ENCODE data around the gene NKX6-2.

Gene NKX6-2

GRCh38 chr10:132810807-132811700 lies 25.1 kb upstream of the NKX6-2 start:
- Histone ChIP-seq H3K4me2 (no peak overlapping the region), H3K27me3 (ENCODE audit: insufficient read depth, low read depth) (peaks cover 39% of the 10 kb centered on the region), H3K9ac (no peak overlapping the region), H3K27ac (no peak overlapping the region), H3K36me3 (ENCODE audit: insufficient read depth) (no peaks in the 10 kb centered on the region), H2AFZ (ENCODE audit: low read depth) (no peak overlapping the region), H3K4me1 (ENCODE audit: low read depth, poor library complexity, severe bottlenecking) (no peaks in the 10 kb centered on the region), H4K20me1 (ENCODE audit: insufficient read depth) (no peaks in the 10 kb centered on the region), H3K79me2 (ENCODE audit: insufficient read depth, low read depth) (no peaks in the 10 kb centered on the region), H3K4me3 (IDR thresholded peaks at IDR 0.05; ENCODE audit: insufficient read depth, low read depth, low read length) (no peak overlapping the region)
- TF ChIP-seq CTCF (conservative IDR thresholded peaks at IDR 0.05; ENCODE audit: low read depth, low read length) = no peak

GRCh38 chr10:132810141-132810806 lies 24.3 kb upstream of the NKX6-2 start:
- no peaks in the 10 kb centered on the region for H3K36me3 ChIP-seq (ENCODE audit: insufficient read depth)
- no peak overlapping the region for H3K4me2 ChIP-seq
- H4K20me1 ChIP-seq (ENCODE audit: insufficient read depth) = no peaks in the 10 kb centered on the region
- no peak overlapping the region for H2AFZ ChIP-seq (ENCODE audit: low read depth)
- no peaks in the 10 kb centered on the region for H3K79me2 ChIP-seq (ENCODE audit: insufficient read depth, low read depth)
- no peaks in the 10 kb centered on the region for H3K4me1 ChIP-seq (ENCODE audit: low read depth, poor library complexity, severe bottlenecking)
- peaks cover 34% of the 10 kb centered on the region for H3K27me3 ChIP-seq (ENCODE audit: insufficient read depth, low read depth)
- no peak overlapping the region for H3K27ac ChIP-seq
- no peak for TF ChIP-seq CTCF (conservative IDR thresholded peaks at IDR 0.05; ENCODE audit: low read depth, low read length)
- H3K9ac ChIP-seq = no peak overlapping the region
- no peak overlapping the region for H3K4me3 ChIP-seq (IDR thresholded peaks at IDR 0.05; ENCODE audit: insufficient read depth, low read depth, low read length)

GRCh38 chr10:132809232-132810140 lies 23.5 kb upstream of the NKX6-2 start:
- Histone ChIP-seq H4K20me1 (ENCODE audit: insufficient read depth) (no peaks in the 10 kb centered on the region), H3K4me3 (IDR thresholded peaks at IDR 0.05; ENCODE audit: insufficient read depth, low read depth, low read length) (no peak overlapping the region), H3K4me1 (ENCODE audit: low read depth, poor library complexity, severe bottlenecking) (no peaks in the 10 kb centered on the region), H3K27me3 (ENCODE audit: insufficient read depth, low read depth) (peaks cover 35% of the 10 kb centered on the region), H3K79me2 (ENCODE audit: insufficient read depth, low read depth) (no peaks in the 10 kb centered on the region), H3K4me2 (no peak overlapping the region), H3K36me3 (ENCODE audit: insufficient read depth) (no peaks in the 10 kb centered on the region), H3K9ac (no peak overlapping the region), H2AFZ (ENCODE audit: low read depth) (no peak overlapping the region), H3K27ac (no peak overlapping the region)
- TF ChIP-seq CTCF (conservative IDR thresholded peaks at IDR 0.05; ENCODE audit: low read depth, low read length) = no peak
